Vagina (tissue), 2 donors: ENCODE results near the gene ZFHX3.

Experiments used
- POLR2AphosphoS5 ChIP-seq, 2 donors: sonication (generic); formaldehyde crosslinking; IDR thresholded peaks; one replicate each; pipeline ENCODE4 v1.9.0; 2017; ENCODE audit warnings: antibody characterized with exemption in 2 of 2, mild to moderate bottlenecking in 2 of 2, low read depth in 1 of 2; ENCODE audit not compliant: insufficient read depth in 1 of 2
- TF ChIP-seq, protein P1 (sequence below), 3 experiments: fragments of 450-650 bp in 2 of 3; fragments of 200-600 bp in 1 of 3; sonication (generic) in 1 of 3; IDR thresholded peaks; one replicate each; pipeline ENCODE4 v1.5.1; 2017 to 2019; ENCODE audit warnings: antibody characterized with exemption in 3 of 3, mild to moderate bottlenecking in 2 of 3, moderate library complexity in 2 of 3

DNA sequence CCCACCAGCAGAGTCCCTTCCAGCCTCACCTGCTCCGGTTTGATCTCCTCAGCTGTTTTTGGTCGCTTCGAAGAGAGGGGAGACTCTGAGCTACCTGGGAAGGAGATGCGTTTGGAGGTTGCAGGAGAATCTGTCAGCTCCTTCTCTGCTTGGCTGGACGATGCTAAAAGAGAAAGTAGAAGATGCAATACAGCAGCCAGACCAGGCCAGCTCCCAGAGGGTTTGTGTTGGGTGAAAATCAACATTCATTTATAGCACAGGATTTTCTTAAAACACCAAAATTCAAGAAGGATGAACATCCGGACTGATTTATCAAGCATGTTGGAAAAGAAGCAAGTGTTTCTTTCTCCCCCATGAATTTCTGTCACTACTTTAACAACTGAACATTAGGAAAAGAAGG is 236.1 kb downstream of the ZFHX3 start:
- TF ChIP-seq, protein P1, sequence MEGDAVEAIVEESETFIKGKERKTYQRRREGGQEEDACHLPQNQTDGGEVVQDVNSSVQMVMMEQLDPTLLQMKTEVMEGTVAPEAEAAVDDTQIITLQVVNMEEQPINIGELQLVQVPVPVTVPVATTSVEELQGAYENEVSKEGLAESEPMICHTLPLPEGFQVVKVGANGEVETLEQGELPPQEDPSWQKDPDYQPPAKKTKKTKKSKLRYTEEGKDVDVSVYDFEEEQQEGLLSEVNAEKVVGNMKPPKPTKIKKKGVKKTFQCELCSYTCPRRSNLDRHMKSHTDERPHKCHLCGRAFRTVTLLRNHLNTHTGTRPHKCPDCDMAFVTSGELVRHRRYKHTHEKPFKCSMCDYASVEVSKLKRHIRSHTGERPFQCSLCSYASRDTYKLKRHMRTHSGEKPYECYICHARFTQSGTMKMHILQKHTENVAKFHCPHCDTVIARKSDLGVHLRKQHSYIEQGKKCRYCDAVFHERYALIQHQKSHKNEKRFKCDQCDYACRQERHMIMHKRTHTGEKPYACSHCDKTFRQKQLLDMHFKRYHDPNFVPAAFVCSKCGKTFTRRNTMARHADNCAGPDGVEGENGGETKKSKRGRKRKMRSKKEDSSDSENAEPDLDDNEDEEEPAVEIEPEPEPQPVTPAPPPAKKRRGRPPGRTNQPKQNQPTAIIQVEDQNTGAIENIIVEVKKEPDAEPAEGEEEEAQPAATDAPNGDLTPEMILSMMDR (IDR thresholded peaks at IDR 0.05), result no peak
- TF ChIP-seq POLR2AphosphoS5 (IDR thresholded peaks at IDR 0.05; ENCODE audit: insufficient read depth in 1 of 2, low read depth in 1 of 2), result no peak
